Right renal pelvis (tissue), 4 donors: ENCODE results near the gene THAP11. TPM values are rescaled to one million over a fixed set of nuclear protein-coding genes. Genes with fewer than 3 reads are reported as not detected.
"Not testable (repeated sequence)": the region's sequence is repeated elsewhere in the genome, so short reads cannot be mapped to it uniquely, and the experiment has no call there.

Source experiments
- DNase-seq, 4 donors: peaks; one replicate each; pipeline ENCODE4 v3.0.0-alpha.2; 2013; ENCODE audit warnings: low read depth in 4 of 4, low spot score in 3 of 4, missing footprints in 1 of 4
- polyA plus RNA-seq, 4 donors: library from polyadenylated mRNA; unstranded; fragments of 120-200 nt; gene quantifications; one replicate each; pipeline ENCODE4 v1.2.1, GENCODE V29; 2013; ENCODE audit not compliant: insufficient read length in 4 of 4

The THAP11 gene
- polyA plus RNA-seq, 4 donors, result 30.4 to 33.8 (median 32.1) TPM

GRCh38 chr16:67833415-67834241 is 8.5 kb upstream of the THAP11 start:
- peak; percentile 84 to 90 (median 88) for DNase-seq

GRCh38 chr16:67834242-67834614 is 7.9 kb upstream of the THAP11 start:
- no peak for DNase-seq

- DNase-seq, result not testable (repeated sequence)
Measured at GRCh38 chr16:67837190-67837589, 4.9 kb upstream of the THAP11 start.

GRCh38 chr16:67837811-67838210 is 4.3 kb upstream of the THAP11 start:
- DNase-seq, result no peak

GRCh38 chr16:67841198-67841815 is 813 bp upstream of the THAP11 start:
- DNase-seq, result no peak

- no peak for DNase-seq
Measured at GRCh38 chr16:67842509-67843342, 606 bp downstream of the THAP11 start.

GRCh38 chr16:67843343-67843765 is 1.2 kb downstream of the THAP11 start:
- DNase-seq, result no peak

GRCh38 chr16:67844497-67844896 is 2.4 kb downstream of the THAP11 start:
- DNase-seq, result no peak

GRCh38 chr16:67845291-67846062 is 3.4 kb downstream of the THAP11 start:
- no peak for DNase-seq

- no peak for DNase-seq
Measured at GRCh38 chr16:67846063-67846319, 3.9 kb downstream of the THAP11 start.

- DNase-seq, result peak; percentile 93 to 95 (median 94)
Measured at GRCh38 chr16:67846320-67847063, 4.4 kb downstream of the THAP11 start, which contains the start of gene NUTF2. Gene NUTF2, plus strand, starts transcription at chr16:67846933. Its CDS starts 18,198 bp downstream, at chr16:67865131.

- no peak for DNase-seq
Measured at GRCh38 chr16:67847064-67847861, 5.1 kb downstream of the THAP11 start, which contains the start of gene CENPT. Gene CENPT, minus strand, starts transcription at chr16:67847693. Its CDS starts 13,834 bp downstream, at chr16:67833859.

GRCh38 chr16:67848118-67848517 is 6.0 kb downstream of the THAP11 start:
- DNase-seq, result no peak

GRCh38 chr16:67853670-67854069 is 11.6 kb downstream of the THAP11 start:
- DNase-seq, result no peak

- DNase-seq, result no peak
Measured at GRCh38 chr16:67855789-67856188, 13.7 kb downstream of the THAP11 start.

GRCh38 chr16:67856927-67857546 is 14.9 kb downstream of the THAP11 start:
- DNase-seq, result no peak

GRCh38 chr16:67857547-67858233 is 15.6 kb downstream of the THAP11 start:
- DNase-seq, result no peak

GRCh38 chr16:67858500-67858899 is 16.4 kb downstream of the THAP11 start:
- no peak for DNase-seq
